Amniotic epithelial cell (primary cell): ENCODE measurements around the gene MPZL1.
A peak's percentile ranks its signal among the peaks of the same experiment; 100 is the strongest.

Experiments used
- DNase-seq: peaks from one replicate; pipeline ENCODE4 v3.0.0-alpha.2; 2010; ENCODE audit warnings: low read depth

The MPZL1 gene

GRCh38 chr1:167751676-167752075 lies 29.9 kb downstream of the MPZL1 start:
- DNase-seq, result no peak

- DNase-seq, result no peak
Observed at GRCh38 chr1:167752219-167752985, 30.6 kb downstream of the MPZL1 start.

GRCh38 chr1:167755654-167756053 lies 33.9 kb downstream of the MPZL1 start:
- DNase-seq, result no peak

- peak; percentile 75 for DNase-seq
Observed at GRCh38 chr1:167756730-167757405, 35.1 kb downstream of the MPZL1 start.

- no peak for DNase-seq
Observed at GRCh38 chr1:167757433-167758309, 35.9 kb downstream of the MPZL1 start.

GRCh38 chr1:167761400-167761799 lies 39.6 kb downstream of the MPZL1 start:
- no peak for DNase-seq

GRCh38 chr1:167762061-167762746 lies 40.4 kb downstream of the MPZL1 start:
- DNase-seq, result no peak

GRCh38 chr1:167763525-167764220 lies 41.9 kb downstream of the MPZL1 start:
- DNase-seq, result peak; percentile 71

GRCh38 chr1:167764458-167765330 lies 42.9 kb downstream of the MPZL1 start:
- no peak for DNase-seq

- no peak for DNase-seq
Observed at GRCh38 chr1:167765496-167765895, 43.7 kb downstream of the MPZL1 start.

- no peak for DNase-seq
Observed at GRCh38 chr1:167766538-167766937, 44.8 kb downstream of the MPZL1 start.

- DNase-seq, result no peak
Observed at GRCh38 chr1:167767761-167768160, 46.0 kb downstream of the MPZL1 start.

- DNase-seq, result no peak
Observed at GRCh38 chr1:167770127-167770526, 48.3 kb downstream of the MPZL1 start.

- no peak for DNase-seq
Observed at GRCh38 chr1:167772436-167772835, 50.7 kb downstream of the MPZL1 start.

GRCh38 chr1:167773516-167773915 lies 51.7 kb downstream of the MPZL1 start:
- DNase-seq, result no peak

- DNase-seq, result no peak
Observed at GRCh38 chr1:167774710-167775109, 52.9 kb downstream of the MPZL1 start.

- peak; percentile 58 for DNase-seq
Observed at GRCh38 chr1:167775178-167775577, 53.4 kb downstream of the MPZL1 start.

- peak; percentile 79 for DNase-seq
Observed at GRCh38 chr1:167776151-167776550, 54.4 kb downstream of the MPZL1 start.

GRCh38 chr1:167776616-167777268 lies 55.0 kb downstream of the MPZL1 start:
- DNase-seq, result no peak

GRCh38 chr1:167777269-167777650 lies 55.5 kb downstream of the MPZL1 start:
- DNase-seq, result no peak
